Measurements from ENCODE around the gene LRRC4C.

Gene LRRC4C

DNA sequence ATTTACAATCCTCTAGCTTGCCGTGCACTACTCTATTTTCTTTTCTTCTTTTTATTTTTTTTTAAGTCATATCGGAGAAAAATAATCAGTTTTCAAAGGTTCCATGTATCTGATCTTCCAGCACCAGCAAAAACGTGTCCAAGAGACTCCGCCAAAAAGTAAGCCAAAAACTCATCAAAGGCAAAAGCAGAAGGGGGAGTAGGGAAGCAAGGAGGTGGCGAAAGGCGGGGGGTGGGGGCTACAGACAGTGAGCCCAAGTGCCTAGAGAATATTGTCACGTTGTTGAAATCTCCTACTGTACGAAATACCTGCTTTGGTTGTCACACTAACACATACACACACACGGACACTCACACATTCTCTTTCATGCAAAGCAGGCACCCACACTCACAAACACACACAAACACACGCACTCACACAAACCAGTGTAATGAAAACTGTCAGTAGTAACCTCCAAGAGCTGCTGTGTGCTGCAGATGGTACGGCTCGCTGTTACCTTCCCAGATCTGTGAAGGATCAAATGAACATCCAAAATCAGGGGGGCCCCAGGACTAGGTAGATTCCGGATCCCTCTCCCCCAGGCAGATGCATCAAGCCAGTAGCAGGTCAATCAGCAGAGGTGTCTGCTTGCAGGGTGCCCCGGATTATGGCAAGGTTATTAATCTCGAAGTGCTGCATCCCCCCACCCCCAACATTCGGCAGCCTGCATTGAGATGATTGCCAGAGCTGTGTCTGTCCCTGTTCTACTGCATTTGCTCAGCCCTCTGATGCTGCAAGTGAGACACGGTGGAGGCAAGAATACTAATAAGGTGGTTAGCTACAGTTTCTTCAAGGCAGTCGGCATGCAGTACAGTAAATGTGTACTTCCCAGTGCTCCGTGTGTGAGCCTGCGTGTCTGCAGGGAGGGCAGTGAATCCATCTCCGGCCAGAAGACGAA lies at the start of gene LRRC4C:
TSS of gene LRRC4C (minus strand) at position 188 of the 937 bp plus-strand sequence.
- ChIA-PET CTCF (interaction anchor here (1.0 to 2.6 kb wide), 3 partner anchors 153 to 1830 kb away, joined by 4 to 14 read pairs (median 4); no protein-coding TSS in a partner anchor), POLR2A (ENCODE audit: low non-redundant PET) (no interaction called here)
- TF ChIP-seq, protein P1, sequence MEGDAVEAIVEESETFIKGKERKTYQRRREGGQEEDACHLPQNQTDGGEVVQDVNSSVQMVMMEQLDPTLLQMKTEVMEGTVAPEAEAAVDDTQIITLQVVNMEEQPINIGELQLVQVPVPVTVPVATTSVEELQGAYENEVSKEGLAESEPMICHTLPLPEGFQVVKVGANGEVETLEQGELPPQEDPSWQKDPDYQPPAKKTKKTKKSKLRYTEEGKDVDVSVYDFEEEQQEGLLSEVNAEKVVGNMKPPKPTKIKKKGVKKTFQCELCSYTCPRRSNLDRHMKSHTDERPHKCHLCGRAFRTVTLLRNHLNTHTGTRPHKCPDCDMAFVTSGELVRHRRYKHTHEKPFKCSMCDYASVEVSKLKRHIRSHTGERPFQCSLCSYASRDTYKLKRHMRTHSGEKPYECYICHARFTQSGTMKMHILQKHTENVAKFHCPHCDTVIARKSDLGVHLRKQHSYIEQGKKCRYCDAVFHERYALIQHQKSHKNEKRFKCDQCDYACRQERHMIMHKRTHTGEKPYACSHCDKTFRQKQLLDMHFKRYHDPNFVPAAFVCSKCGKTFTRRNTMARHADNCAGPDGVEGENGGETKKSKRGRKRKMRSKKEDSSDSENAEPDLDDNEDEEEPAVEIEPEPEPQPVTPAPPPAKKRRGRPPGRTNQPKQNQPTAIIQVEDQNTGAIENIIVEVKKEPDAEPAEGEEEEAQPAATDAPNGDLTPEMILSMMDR (conservative IDR thresholded peaks at IDR 0.05; ENCODE audit: low read depth), result no peak
- DNase-seq (ENCODE audit: low spot score), result no peak
- H3K27ac ChIP-seq, result no peak within 1 kb of the TSS

DNA sequence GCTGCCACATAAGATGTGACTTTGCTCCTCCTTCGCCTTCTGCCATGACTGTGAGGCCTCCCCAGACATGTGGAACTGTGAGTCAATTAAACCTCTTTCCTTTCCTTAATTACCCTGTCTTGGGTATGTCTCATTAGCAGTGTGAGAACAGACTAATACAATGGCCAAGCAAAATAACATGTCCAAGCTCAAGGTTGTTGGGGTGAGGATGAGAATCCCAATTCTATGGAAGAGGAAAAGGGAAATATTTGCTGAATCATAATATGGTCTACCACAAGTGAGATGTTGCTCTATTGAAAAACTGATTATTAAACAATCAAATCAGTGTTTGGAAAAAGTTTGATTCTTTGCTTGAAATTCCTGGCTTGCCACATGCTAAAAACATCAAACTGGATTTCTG lies 48.7 kb upstream of the LRRC4C start:
- TF ChIP-seq, protein P1 (conservative IDR thresholded peaks at IDR 0.05; ENCODE audit: low read depth), result no peak
- no peak overlapping the region for H3K27ac ChIP-seq
- CTCF ChIA-PET, result no interaction called here
- no peak for DNase-seq (ENCODE audit: low spot score)
- POLR2A ChIA-PET (ENCODE audit: low non-redundant PET), result no interaction called here

DNA sequence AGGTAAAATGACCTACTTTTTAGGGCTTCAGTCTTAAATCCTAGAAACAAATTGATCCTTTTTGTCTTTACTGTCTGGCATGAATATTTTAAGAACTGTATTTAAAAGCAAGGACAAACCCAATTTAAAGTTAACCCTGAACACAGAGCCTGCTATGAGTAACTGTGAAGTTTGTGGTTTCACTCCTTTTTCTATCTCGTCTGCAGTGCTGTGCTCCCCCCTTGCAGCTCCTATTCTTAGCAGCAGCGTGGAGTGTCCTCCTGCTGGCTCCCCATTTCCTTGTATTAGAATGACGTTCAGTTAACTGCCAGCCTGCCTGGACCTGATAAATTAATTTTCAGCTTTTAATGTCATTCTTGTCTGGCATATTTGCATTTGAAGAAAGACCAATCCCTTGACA lies 40.0 kb upstream of the LRRC4C start:
- no peak overlapping the region for H3K27ac ChIP-seq
- TF ChIP-seq, protein P1 (conservative IDR thresholded peaks at IDR 0.05; ENCODE audit: low read depth), result no peak
- POLR2A ChIA-PET (ENCODE audit: low non-redundant PET), result no interaction called here
- CTCF ChIA-PET, result interaction anchor here (0.6 to 2.2 kb wide), 3 partner anchors 908 to 1783 kb away, joined by 3 to 9 read pairs (median 3); no protein-coding TSS in a partner anchor
- DNase-seq (ENCODE audit: low spot score), result no peak

DNA sequence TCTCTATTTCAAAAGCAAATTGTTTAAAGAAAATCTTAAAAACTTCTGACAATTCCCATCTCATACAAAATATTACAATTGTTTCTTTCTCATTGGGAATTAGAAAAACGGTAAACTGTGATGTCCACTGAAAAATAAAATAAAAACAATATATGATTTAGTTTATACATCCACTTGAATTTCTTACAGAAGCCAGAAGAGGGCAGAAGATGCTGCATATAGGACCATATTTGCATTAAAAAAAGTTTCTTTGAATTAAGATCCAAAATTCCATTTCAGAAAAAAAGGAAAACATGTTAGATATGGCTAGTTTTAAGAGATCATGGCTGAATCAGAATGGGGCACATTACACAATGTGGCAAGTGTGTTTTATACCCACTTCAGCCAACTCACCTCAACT lies 39.3 kb upstream of the LRRC4C start:
- ChIA-PET POLR2A (ENCODE audit: low non-redundant PET) (no interaction called here), CTCF (interaction anchor here (0.7 to 2.2 kb wide), 3 partner anchors 114 to 1026 kb away, joined by 3 to 9 read pairs (median 4); no protein-coding TSS in a partner anchor)
- no peak overlapping the region for H3K27ac ChIP-seq
- TF ChIP-seq, protein P1 (conservative IDR thresholded peaks at IDR 0.05; ENCODE audit: low read depth), result peak; percentile 19; the same call in 1 of the 2 replicates
- no peak for DNase-seq (ENCODE audit: low spot score)

DNA sequence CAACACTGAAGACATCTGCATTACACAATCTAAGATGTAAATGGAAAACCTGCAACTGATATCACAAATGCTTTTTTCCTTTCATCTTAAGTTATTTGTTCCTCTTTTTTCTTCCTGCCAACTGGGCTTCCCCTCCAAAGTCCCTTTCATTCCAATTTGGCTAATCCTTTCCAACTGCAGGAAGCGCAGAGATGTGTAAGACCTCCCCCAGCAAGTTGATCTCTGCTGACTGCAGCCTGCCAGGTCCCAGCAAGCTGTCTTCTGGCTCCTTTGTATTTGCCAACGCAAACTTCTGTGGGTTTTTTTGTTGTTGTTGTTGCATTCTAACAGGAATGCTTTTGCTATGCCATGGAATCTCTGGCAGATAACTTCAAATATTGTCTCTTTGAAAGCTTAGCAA lies 38.5 kb upstream of the LRRC4C start:
- CTCF ChIA-PET, result interaction anchor here (0.8 to 2.2 kb wide), 3 partner anchors 114 to 1027 kb away, joined by 3 to 9 read pairs (median 4); no protein-coding TSS in a partner anchor
- TF ChIP-seq, protein P1 (conservative IDR thresholded peaks at IDR 0.05; ENCODE audit: low read depth), result no peak
- POLR2A ChIA-PET (ENCODE audit: low non-redundant PET), result no interaction called here
- no peak overlapping the region for H3K27ac ChIP-seq
- no peak for DNase-seq (ENCODE audit: low spot score)

DNA sequence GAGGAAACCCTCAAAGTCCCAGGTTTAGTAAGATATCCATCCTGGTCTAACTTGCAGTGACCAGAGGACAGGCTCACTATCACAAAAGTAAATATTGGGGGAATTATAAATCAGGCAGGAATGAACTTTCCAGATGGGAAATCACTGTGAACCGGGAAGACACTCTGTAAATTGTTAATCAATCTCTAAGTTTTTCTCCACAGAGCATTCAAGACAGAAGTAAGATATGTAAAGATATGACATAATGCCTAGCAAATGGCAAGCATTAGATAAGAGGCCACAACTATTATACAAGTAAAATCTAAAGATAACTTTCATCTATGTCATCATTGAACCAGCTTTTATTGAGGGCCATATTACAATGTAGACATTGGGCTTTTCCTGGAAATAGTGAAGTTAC lies 35.3 kb upstream of the LRRC4C start:
- H3K27ac ChIP-seq, result no peak overlapping the region
- DNase-seq (ENCODE audit: low spot score), result no peak
- POLR2A ChIA-PET (ENCODE audit: low non-redundant PET), result no interaction called here
- CTCF ChIA-PET, result interaction anchor here (0.6 kb wide), 1 partner anchor 375 kb away, joined by 6 read pairs; no protein-coding TSS in a partner anchor
- TF ChIP-seq, protein P1 (conservative IDR thresholded peaks at IDR 0.05; ENCODE audit: low read depth), result no peak
